Measurements from ENCODE around the gene AGBL5. TPM values are rescaled to one million over a fixed set of nuclear protein-coding genes. Genes with fewer than 3 reads are reported as not detected.

Gene AGBL5, protein sequence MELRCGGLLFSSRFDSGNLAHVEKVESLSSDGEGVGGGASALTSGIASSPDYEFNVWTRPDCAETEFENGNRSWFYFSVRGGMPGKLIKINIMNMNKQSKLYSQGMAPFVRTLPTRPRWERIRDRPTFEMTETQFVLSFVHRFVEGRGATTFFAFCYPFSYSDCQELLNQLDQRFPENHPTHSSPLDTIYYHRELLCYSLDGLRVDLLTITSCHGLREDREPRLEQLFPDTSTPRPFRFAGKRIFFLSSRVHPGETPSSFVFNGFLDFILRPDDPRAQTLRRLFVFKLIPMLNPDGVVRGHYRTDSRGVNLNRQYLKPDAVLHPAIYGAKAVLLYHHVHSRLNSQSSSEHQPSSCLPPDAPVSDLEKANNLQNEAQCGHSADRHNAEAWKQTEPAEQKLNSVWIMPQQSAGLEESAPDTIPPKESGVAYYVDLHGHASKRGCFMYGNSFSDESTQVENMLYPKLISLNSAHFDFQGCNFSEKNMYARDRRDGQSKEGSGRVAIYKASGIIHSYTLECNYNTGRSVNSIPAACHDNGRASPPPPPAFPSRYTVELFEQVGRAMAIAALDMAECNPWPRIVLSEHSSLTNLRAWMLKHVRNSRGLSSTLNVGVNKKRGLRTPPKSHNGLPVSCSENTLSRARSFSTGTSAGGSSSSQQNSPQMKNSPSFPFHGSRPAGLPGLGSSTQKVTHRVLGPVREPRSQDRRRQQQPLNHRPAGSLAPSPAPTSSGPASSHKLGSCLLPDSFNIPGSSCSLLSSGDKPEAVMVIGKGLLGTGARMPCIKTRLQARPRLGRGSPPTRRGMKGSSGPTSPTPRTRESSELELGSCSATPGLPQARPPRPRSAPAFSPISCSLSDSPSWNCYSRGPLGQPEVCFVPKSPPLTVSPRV
- total RNA-seq = 13.9 and 14.1 TPM in 2 replicates

DNA sequence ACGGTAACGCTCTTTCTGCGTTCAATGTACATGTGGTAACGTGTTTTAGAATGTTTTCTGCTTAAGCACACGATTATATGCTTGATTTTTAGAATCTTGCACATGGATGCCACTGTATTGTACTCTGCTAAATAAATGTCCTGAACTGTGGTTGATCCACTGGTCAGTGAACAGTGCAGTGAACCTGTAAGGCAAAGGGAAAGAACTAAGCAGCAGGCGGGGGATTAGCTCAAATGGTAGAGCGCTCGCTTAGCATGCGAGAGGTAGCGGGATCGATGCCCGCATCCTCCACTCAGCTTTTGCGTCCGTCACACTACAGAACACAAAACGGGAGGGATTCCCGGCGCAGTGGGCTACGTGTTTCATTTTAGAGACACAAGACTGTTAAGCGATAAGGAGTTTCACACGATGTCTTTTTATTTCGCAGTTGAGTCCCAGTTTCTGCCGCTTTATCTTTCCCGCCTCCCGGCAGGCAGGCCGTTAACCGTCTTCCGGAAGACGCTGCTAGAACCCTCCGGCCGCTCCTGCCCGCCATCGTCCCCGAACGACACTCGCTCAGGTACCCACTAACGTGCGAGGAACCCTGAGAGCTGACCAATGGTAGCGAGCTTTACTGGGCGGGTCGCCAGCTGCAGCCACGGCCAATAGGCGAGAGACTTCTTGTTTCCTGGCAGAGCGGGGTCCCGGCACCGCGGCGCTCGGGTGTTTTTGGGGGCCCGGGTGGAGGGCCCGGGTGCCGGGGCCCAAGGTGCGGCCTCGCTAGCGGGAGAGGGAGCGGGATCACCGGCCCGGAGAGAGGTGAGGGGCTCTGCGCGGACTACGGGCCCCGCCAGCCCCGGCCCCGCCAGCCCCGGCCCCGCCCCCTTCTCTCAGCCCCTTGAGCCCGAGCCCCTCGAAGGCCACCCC lies at the start of gene AGBL5:
AGBL5 (plus strand) TSS at position 673 of the 906 bp plus-strand sequence. CDS start 1,291 bp downstream, outside the sequence.
- H3K36me3 Mint-ChIP-seq (ENCODE audit: low read depth) = peaks cover 22% of the 10 kb centered on the region
- H3K27me3 Mint-ChIP-seq = peaks cover 5% of the 10 kb centered on the region
- peaks cover 3% of the 10 kb centered on the region for H3K9me3 Mint-ChIP-seq
- H3K27ac Mint-ChIP-seq = peak within 1 kb of the TSS; percentile 99
- intact Hi-C loops (cut with micrococcal nuclease) = loop anchor here (1.0 to 5.0 kb wide), 6 partner anchors 19 to 161 kb away; partner anchors contain the start of genes ABHD1, ATRAID, KHK and OST4
- DNase-seq = peak; percentile 99
- peaks cover 22% of the 10 kb centered on the region for H3K4me1 Mint-ChIP-seq
- H3K4me3 Mint-ChIP-seq = peak within 1 kb of the TSS; percentile 90

DNA sequence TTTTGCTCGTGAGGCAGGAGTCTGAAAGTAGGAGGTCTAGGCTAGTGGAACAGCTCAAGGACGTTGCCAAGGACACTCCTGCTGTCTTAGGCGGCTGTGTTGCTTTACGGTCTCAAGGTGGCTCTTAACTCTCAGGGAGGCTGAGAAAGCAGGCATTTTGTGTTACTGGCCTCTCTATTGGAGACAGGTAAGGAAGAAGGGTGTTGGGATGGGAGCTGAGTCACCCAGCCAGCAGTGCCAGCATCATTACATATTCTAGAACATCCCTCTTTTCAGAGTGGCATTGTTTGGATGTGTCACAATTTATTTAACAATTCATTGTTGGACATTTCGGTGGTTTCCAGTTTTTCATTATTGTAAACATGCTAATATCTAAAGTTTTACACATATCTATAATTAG lies 49.5 kb upstream of the AGBL5 start:
- H3K9me3 Mint-ChIP-seq = no peaks in the 10 kb centered on the region
- H3K4me3 Mint-ChIP-seq = no peak overlapping the region
- H3K27ac Mint-ChIP-seq = no peak overlapping the region
- DNase-seq = no peak
- intact Hi-C loops (cut with micrococcal nuclease) = no loop called here
- H3K27me3 Mint-ChIP-seq = peaks cover 20% of the 10 kb centered on the region
- H3K4me1 Mint-ChIP-seq = no peaks in the 10 kb centered on the region
- no peaks in the 10 kb centered on the region for H3K36me3 Mint-ChIP-seq (ENCODE audit: low read depth)

DNA sequence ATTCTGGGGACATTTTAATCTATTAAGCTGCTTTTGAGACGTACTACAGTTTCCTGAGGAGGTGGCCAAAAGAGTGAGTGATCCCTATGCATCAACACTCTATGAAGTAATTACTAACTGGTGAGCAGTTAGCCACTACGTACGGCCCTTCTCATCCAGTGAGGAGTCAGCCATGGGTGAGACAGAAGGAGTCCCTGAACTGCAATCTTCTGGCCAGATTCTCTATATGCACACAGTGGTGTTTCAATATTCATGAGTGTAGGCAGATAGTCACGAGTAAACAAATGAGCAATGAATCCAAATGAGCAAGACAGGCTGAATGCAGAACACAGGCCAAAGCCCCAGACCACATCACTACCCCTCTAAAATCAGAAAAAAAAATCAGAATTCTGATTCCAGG lies 48.5 kb upstream of the AGBL5 start:
- DNase-seq = no peak
- H3K4me3 Mint-ChIP-seq = no peak overlapping the region
- H3K4me1 Mint-ChIP-seq = no peaks in the 10 kb centered on the region
- H3K27ac Mint-ChIP-seq = no peak overlapping the region
- H3K27me3 Mint-ChIP-seq = peaks cover 29% of the 10 kb centered on the region
- no peaks in the 10 kb centered on the region for H3K9me3 Mint-ChIP-seq
- no peaks in the 10 kb centered on the region for H3K36me3 Mint-ChIP-seq (ENCODE audit: low read depth)
- intact Hi-C loops (cut with micrococcal nuclease) = no loop called here

DNA sequence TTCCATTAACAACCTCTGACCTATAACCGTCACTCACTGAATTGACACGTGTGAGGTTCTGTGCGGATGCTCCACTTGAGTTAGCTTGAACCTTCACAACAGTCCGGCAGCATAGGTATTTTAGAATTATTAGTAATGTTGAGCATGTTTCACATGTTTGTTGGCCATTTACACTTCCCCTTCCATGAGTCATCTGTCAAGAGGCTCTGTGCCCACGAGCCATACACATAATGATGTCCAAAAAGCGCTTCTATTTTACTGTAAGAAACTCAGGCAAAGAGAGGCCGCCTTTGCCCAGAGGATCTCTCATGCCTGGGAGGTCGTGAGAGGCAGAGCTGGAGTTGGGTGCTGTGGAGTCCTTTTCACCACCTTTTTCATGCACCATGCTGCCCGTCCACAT lies 47.6 kb upstream of the AGBL5 start:
- intact Hi-C loops (cut with micrococcal nuclease) = no loop called here
- no peaks in the 10 kb centered on the region for H3K9me3 Mint-ChIP-seq
- DNase-seq = no peak
- H3K27ac Mint-ChIP-seq = no peak overlapping the region
- peaks cover 35% of the 10 kb centered on the region for H3K27me3 Mint-ChIP-seq
- H3K4me1 Mint-ChIP-seq = no peaks in the 10 kb centered on the region
- H3K36me3 Mint-ChIP-seq (ENCODE audit: low read depth) = no peaks in the 10 kb centered on the region
- no peak overlapping the region for H3K4me3 Mint-ChIP-seq

DNA sequence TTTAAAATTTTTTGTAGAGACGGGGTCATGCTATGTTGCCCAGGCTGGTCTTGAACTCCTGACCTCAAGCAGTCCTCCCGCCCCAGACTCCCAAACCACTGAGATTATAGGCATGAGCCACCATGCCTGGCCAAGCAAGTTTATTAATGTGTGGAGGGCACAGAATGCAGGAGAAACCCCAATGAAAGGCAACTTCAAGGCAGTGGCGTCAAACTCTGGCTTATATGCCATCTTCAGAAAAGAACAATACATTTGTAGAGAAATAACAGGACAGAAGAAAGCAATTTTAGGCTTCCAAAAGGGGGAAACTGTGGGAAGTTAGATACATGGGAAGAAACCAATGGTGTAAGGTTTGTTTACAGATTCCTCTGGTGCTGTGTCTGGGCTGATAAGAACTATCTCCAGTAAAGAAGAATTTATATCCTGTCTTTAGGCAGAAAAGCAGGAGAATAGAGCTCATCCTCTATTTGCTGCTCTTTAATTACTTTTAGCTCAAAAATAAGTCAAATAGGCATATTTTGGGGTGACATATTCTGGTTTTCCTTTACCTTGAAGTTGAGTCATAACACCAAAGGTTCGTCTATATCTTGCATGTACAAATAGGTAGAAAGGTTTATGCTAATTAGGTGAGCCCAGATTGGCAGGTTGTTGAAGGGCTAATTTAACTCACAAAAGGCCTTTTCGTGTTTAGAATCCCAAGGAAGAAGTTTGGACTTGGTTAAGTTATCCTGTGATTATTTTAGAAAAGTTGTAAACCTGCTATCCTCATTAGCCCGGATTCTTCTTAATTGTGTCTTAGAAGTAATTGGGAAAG lies 44.7 kb upstream of the AGBL5 start:
- intact Hi-C loops (cut with micrococcal nuclease) = no loop called here
- Mint-ChIP-seq H3K27ac (no peak overlapping the region), H3K27me3 (peaks cover 33% of the 10 kb centered on the region), H3K4me3 (no peak overlapping the region), H3K36me3 (ENCODE audit: low read depth) (no peaks in the 10 kb centered on the region), H3K9me3 (no peaks in the 10 kb centered on the region), H3K4me1 (peaks cover 3% of the 10 kb centered on the region)
- DNase-seq = no peak

DNA sequence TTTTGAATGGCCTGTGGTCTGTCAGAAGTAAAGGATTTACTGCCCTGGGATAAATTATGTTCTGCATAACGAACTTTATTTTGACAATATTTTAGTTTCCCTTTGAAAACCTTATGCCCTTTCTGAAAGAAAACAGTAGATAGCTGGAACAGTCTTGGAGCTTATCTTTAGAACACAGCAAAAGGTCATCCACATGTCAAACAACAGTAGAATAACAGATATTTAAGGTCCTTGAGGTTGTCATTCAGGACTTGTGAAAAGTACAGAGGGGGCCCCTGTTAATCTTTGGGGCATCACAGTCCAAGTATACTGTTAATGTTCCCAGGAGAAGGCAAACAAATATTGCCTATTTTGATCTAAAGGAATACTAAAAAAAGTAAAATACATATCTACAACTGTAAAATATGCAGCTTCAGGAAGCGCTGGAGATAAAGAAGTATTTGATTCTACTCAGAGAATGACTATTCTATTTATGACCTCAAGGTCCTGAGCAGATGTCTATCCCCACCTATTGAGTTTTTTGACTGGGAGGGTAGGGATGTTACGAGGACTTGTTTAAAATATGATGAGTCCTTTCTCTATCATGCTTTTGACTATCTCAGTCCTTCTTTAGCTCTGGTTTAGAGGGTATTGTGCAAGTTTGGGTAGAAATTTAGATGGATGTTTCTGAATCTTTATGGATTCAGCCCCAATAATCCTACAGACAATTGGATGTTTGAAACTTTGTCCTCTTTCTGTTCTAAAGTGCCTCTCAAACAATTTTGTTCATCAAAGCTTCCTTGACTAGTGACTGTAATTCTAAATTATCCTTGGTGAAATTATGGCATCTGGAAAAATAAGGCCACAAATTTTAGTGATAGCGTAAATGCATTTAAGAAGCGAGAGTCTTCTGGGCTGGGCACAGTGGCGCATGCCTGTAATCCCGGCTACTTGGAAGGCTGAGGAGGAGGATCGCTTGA lies 43.8 kb upstream of the AGBL5 start:
- Mint-ChIP-seq H3K9me3 (no peaks in the 10 kb centered on the region), H3K4me1 (peaks cover 3% of the 10 kb centered on the region), H3K27me3 (peaks cover 33% of the 10 kb centered on the region), H3K27ac (no peak overlapping the region), H3K36me3 (ENCODE audit: low read depth) (no peaks in the 10 kb centered on the region), H3K4me3 (no peak overlapping the region)
- intact Hi-C loops (cut with micrococcal nuclease) = no loop called here
- no peak for DNase-seq

DNA sequence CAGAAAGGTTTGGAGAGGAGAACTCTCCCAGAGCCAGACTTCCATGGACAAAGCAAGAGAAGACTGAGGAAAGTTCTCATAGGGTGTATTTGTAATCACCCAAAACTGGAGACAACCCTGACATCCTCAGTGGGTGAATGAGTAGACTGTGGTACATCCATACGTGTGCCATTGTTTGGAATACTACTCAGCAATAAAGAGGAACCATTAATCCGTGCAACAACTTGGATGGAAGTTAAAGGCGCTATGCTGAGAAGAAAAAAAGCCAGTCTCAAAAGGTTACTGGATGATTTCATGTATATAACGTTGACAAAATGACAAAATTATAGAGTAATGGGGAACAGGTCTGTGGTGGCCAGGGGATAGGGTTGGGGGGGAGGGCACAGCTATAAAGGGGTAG lies 42.8 kb upstream of the AGBL5 start:
- DNase-seq = no peak
- no peak overlapping the region for H3K4me3 Mint-ChIP-seq
- intact Hi-C loops (cut with micrococcal nuclease) = no loop called here
- no peak overlapping the region for H3K27ac Mint-ChIP-seq
- H3K36me3 Mint-ChIP-seq (ENCODE audit: low read depth) = no peaks in the 10 kb centered on the region
- peaks cover 3% of the 10 kb centered on the region for H3K4me1 Mint-ChIP-seq
- peaks cover 31% of the 10 kb centered on the region for H3K27me3 Mint-ChIP-seq
- no peaks in the 10 kb centered on the region for H3K9me3 Mint-ChIP-seq

DNA sequence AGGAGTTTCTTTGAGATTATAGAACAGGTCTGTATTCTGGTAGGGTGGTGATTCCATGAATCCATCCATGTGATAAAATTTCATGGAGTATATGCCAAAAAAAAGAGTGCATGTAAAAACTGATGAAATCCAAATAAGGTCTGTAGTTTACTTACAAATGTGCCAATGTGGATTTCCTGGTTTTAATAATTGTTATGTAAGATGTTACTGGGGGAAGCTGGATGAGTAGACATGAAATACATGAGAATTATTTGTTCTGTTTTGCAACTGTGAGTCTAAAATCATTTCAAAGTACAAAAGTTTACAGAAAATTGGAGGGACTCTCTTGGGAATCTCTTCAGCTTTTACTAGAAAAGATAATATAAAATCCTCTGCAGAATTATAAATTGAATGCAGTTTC lies 42.4 kb upstream of the AGBL5 start:
- Mint-ChIP-seq H3K9me3 (no peaks in the 10 kb centered on the region), H3K4me3 (no peak overlapping the region), H3K36me3 (ENCODE audit: low read depth) (no peaks in the 10 kb centered on the region), H3K4me1 (peaks cover 3% of the 10 kb centered on the region), H3K27ac (no peak overlapping the region), H3K27me3 (peaks cover 29% of the 10 kb centered on the region)
- no peak for DNase-seq
- intact Hi-C loops (cut with micrococcal nuclease) = no loop called here

DNA sequence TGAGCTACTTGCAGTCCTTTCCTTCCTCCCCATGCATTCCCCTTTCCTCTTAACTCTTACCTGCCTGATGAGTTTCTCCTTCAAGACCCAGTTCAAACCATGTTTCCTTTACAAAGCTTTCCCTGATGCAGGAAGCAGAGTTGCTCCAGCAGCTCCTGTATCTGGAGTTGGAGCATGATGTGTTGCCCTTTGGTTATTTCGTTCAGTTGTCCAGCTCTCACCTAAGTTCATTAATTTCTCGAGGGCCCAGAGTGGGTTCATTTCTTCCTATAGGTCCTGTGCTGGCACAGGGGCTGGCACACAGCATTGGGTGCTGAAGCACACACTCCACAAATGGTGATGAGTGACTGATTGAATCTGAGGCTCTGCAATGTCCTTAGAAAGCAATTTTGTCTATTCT lies 41.8 kb upstream of the AGBL5 start:
- H3K36me3 Mint-ChIP-seq (ENCODE audit: low read depth) = no peaks in the 10 kb centered on the region
- H3K9me3 Mint-ChIP-seq = no peaks in the 10 kb centered on the region
- peaks cover 29% of the 10 kb centered on the region for H3K27me3 Mint-ChIP-seq
- intact Hi-C loops (cut with micrococcal nuclease) = no loop called here
- peaks cover 3% of the 10 kb centered on the region for H3K4me1 Mint-ChIP-seq
- H3K4me3 Mint-ChIP-seq = no peak overlapping the region
- no peak for DNase-seq
- no peak overlapping the region for H3K27ac Mint-ChIP-seq

DNA sequence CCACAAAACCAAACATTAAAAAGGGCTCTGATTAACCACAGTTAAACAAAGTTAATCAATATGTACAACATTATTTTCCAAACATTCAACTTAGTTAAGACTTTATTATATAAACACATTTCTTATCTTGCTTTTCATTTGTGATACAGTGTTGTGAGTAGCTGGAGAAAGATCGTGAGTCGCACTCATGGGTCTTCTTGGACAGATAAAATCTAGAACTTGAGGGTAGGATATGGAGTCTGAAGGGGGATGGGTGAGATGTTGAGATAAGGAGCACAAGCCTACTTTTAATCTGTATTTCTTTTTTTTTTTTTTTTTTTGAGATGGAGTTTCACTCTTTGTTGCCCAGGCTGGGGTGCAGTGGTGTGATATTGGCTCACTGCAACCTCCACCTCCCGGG lies 41.3 kb upstream of the AGBL5 start:
- peaks cover 3% of the 10 kb centered on the region for H3K4me1 Mint-ChIP-seq
- no peaks in the 10 kb centered on the region for H3K9me3 Mint-ChIP-seq
- H3K27me3 Mint-ChIP-seq = peaks cover 29% of the 10 kb centered on the region
- no peak for DNase-seq
- no peak overlapping the region for H3K4me3 Mint-ChIP-seq
- intact Hi-C loops (cut with micrococcal nuclease) = no loop called here
- no peak overlapping the region for H3K27ac Mint-ChIP-seq
- no peaks in the 10 kb centered on the region for H3K36me3 Mint-ChIP-seq (ENCODE audit: low read depth)

DNA sequence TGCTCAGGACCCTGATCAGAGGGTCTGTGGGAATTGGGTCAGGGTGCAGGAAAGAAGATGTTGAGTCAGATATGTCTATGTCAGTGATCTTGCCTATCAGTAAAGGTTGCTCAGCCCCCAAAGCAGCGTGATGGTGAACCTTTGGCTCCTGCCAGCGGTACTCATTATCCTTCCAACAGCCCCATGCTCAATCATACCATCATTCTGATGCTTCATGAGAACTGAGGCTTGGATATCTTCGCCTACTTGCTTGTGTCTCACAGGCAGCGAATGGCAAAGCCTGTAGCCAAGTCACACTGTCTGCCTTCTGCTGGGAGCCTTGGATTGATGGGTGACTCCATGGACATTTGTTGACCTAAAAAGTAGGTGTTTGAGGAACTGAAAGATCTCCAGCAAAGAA lies 37.7 kb upstream of the AGBL5 start:
- intact Hi-C loops (cut with micrococcal nuclease) = no loop called here
- H3K36me3 Mint-ChIP-seq (ENCODE audit: low read depth) = no peaks in the 10 kb centered on the region
- H3K27me3 Mint-ChIP-seq = peaks cover 7% of the 10 kb centered on the region
- H3K4me1 Mint-ChIP-seq = peaks cover 9% of the 10 kb centered on the region
- H3K9me3 Mint-ChIP-seq = no peaks in the 10 kb centered on the region
- DNase-seq = no peak
- no peak overlapping the region for H3K27ac Mint-ChIP-seq
- H3K4me3 Mint-ChIP-seq = no peak overlapping the region

DNA sequence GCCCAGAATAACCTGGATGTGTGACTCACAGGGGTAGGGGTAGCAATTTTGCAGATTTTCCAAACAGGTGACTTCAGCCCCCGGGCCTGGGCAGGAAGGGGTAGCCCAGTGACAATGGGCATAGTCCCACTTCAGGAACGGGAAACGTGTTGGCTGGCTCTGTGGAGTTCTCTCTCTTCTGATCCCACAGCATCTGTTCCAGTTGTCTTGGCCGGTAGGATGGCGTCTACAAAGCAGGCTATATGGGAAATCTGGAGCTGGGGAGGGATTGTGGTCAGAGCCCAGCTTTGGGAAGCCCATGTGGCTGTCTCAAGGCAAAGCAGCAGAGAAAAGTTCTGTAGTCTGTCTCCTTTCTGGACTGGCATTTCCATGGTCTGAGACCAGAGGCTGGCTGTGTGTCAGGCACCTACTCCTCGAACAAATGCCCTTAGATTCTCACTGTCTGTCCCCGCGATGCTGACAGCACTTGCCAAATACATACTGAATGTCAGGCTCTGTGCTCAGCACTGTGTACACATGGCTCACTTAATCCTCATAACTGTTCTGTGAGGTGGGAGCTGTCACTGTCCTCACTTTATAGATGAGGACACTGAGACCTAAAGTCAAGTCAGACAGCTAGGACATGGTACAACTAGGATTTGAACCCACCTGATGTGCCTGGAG lies 36.6 kb upstream of the AGBL5 start:
- Mint-ChIP-seq H3K27ac (no peak overlapping the region), H3K9me3 (no peaks in the 10 kb centered on the region), H3K4me1 (peaks cover 8% of the 10 kb centered on the region), H3K4me3 (no peak overlapping the region), H3K36me3 (ENCODE audit: low read depth) (no peaks in the 10 kb centered on the region), H3K27me3 (peaks cover 2% of the 10 kb centered on the region)
- DNase-seq = no peak
- intact Hi-C loops (cut with micrococcal nuclease) = no loop called here

All from activated CD4-positive, alpha-beta T cell treated with anti-CD3 and anti-CD28 coated beads, Interleukin-2, amount 10 ng/mL, durations not matched to agents 24 days and 14 days (primary cell).